ENCODE results near the gene CLDN19. TPM values are rescaled to one million over a fixed set of nuclear protein-coding genes. Genes with fewer than 3 reads are reported as not detected.

CLDN19 gene
- total and polyA plus RNA-seq, 2 of the 8 experiments (the other 6 are each of a cell fraction or from before 2014, with no cell fraction given): 9.7 to 17.2 TPM

DNA sequence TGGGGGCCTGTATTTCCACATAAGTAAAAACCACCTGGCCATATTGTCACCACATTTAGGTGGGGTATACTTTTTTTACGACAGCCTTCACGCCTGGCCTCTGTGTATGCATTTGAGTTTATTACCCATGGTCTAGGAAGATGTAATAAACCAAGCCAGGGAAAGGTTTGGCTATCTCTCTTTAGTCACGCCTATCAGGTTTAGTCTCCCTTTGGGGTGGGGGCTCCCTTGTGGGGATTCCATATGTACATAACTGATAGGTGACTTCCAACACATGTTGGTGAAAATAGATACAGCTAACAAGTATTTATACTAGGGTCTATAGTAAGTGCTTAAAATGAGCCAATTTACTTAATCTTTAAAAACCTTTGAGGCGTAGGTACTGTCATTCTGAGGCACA lies 53.6 kb downstream of the CLDN19 start (continued):
- TF ChIP-seq SP1 (IDR thresholded peaks at IDR 0.05; ENCODE audit: low read depth, low read length) (no peak), RXRA (IDR thresholded peaks at IDR 0.05; ENCODE audit: insufficient read depth, low read depth, low read length) (no peak), EGR1 (IDR thresholded peaks at IDR 0.05; ENCODE audit: borderline replicate concordance, low read depth, low read length) (no peak), SIRT6 (IDR thresholded peaks at IDR 0.05; ENCODE audit: low read length) (no peak), ATF2 (IDR thresholded peaks at IDR 0.05; ENCODE audit: low read length) (no peak), SP2 (IDR thresholded peaks at IDR 0.05; ENCODE audit: low read length) (no peak)

All from H1 (cell line).